A204.1 (cell line): Measurements from ENCODE around the gene PTPN7.
"Not testable (repeated sequence)": the region's sequence is repeated elsewhere in the genome, so short reads cannot be mapped to it uniquely, and the experiment has no call there.

Source experiments
- FAIRE-seq: peaks from 2 replicates; lab custom pipeline; 2012; peaks lifted over from hg19 to GRCh38; lab: Jason Lieb, UNC

The PTPN7 gene

DNA sequence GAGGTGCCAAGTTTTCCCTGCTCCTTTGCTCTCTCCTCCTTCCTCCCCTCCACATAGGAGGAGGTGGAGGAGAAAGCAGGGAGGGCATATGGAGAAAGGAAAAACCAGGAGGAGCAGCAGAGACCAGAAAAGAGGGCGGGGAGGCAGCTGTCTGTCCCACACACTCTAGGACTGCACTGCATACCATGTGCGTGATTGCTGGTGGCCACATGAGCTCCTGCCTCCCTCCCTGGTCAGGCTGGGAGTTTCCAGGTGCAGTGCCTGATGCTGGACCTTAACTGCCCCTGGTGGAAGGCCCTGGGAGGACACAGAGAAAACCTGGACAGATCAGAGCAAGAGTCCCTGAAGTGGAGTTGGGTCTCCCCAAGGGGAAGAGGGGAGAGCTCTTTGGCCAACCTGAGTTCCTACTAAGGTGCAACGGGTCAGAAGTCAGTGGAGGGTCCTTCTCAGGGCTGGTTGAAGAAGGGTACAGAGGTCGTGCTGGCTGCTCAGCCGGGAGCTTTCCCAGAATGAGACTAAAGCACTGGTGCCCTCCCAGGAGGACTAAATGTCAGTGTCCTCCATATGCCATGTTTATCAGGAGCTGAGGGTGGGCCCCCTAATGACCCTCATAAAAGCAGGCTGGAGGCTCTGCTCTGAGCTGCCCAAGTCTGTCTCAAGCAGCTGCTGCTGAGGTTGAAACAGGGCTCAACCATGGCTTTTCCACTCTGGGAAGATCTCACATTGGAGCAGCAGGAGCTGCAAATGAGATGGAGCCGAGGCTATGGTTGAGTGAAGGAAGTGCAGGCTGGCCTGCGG, 29.7 kb upstream of the PTPN7 start:
- FAIRE-seq: no peak

DNA sequence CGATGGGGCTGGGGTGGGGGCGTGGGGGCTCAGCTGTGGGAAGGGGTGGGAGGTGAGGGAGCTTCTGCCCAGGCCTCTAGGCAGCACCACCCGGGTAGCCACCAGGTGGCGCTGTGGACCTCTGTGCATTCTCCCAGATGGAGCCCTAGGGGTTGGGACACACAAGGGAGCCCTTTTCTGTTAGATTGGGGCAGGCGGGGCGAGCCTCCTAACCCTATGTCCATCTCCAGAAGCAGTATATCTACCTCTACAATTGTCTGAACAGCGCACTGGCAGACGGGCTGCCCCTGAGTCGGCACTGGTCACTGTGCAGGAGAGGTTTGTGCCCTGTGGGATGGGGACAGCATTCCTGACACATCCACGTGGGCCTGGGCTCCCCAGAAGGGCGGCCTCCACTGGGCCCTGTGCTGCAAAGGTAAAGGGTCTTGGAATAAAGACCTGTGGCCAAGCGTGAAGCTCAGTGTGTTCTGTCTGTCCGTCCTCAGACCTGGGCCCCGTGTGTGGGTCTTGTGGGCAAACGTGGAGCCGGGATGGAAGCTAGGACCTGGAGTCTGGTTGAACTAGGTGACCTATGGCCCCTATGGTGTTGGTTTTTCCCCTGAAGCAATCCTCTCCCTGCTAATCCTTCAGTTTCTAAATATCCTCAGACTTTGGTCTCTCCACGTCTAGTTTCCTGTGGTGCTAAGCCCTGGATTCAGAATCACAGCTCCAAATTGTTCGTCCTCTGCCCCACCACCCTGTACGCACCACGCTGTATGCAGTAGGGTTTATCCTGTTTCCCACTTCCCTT, 28.8 kb upstream of the PTPN7 start:
- no peak for FAIRE-seq

GRCh38 chr1:202187697-202188407, 27.4 kb upstream of the PTPN7 start:
- FAIRE-seq: no peak

DNA sequence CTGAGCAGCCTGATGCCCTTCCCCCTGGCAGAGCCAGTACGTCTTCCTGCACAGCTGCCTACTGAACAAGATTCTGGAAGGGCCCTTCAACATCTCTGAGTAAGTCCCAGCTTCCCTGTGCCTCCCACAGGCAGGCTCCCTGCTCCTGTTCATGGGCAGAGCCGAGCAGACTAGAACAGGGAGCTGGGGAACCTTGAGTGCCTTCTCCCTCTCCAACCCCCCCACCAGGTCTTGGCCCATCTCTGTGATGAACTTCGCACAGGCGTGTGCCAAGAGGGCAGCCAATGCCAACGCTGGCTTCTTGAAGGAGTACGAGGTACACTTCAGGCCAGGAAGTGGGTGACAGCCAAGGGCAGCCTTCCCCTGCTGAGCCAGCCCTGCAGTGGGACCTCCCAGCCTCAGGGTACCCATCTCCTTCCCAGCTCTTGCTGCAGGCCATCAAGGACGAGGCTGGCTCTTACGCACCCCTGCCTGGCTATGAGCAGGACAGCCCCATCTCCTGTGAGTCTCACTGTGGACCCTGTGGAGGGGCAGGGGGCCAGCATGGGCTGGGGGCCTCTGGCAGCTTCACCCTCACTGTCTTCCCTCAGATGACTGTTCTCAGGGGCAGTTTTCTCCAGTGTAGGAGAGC, 26.8 kb upstream of the PTPN7 start:
- no peak for FAIRE-seq

DNA sequence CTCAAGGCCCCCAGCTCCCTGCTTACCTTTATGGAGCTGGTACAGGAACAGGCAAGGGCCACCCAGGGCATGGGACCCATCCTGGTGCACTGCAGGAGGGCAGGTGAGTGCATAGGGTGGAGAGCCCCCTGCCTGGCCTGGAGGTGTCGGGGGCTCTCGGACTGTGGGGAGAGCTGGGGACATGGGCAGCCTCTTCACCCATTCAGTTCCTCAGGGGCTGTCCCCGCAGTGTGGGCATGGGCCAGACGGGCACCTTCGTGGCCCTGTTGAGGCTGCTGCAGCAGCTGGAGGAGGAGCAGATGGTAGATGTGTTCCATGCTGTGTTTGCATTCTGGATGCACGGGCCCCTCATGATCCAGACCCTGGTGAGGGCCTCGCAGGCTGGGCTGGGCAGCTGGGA, 25.9 kb upstream of the PTPN7 start:
- no peak for FAIRE-seq

DNA sequence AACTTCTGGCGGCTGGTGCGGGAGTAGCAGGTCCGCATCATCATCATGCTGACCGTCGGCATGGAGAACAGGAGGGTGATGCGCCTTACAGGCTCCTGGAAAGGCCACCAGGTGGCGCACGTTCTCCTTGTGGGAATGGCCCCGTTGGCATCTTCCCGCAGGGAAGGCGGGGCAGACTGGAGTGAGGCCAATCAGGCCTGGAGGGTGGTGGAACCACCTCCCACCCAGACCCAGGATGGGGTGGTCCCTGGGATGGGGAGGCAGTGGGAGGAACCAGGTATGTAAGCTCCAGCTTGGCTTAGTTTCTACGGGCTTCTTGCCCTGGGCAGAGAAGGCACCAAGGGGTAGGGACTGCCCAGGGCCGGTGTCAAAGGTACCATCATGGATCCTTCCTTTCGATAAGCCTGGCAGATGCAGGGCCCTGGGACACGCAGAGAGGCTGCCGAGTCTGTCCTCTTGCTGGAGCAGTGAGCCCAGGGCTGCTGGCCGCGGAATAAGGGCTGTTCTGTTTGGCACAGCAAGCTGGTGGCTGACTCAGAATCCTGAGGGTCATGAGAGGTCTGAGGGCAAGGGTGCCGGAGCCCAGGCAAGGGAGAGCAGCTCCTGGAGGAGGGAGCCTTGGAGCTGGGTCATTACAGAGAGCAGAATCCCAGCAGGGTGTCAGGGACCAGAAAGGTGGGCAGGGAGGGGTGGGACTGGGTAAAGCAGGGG, 24.5 kb upstream of the PTPN7 start:
- FAIRE-seq: no peak

GRCh38 chr1:202182040-202182877, 21.9 kb upstream of the PTPN7 start:
- FAIRE-seq: no peak

GRCh38 chr1:202181586-202181985, 21.2 kb upstream of the PTPN7 start:
- FAIRE-seq: no peak

DNA sequence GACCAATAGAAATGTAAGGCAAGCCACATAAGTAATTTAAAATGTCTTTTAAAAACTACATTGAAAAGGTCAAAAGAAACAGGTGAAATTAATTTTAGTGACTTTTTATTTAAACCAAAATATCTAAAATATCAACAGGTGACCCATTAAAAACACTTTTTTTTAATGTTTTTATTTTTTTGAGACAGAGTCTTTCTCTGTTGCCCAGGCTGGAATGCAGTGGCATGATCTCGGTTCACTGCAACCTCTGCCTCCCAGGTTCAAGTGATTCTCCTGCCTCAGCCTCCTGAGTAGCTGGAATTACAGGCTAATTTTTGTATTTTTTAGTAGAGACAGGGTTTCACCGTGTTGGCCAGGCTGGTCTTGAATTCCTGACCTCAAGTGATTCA, 20.3 kb upstream of the PTPN7 start:
- FAIRE-seq: not testable (repeated sequence)

DNA sequence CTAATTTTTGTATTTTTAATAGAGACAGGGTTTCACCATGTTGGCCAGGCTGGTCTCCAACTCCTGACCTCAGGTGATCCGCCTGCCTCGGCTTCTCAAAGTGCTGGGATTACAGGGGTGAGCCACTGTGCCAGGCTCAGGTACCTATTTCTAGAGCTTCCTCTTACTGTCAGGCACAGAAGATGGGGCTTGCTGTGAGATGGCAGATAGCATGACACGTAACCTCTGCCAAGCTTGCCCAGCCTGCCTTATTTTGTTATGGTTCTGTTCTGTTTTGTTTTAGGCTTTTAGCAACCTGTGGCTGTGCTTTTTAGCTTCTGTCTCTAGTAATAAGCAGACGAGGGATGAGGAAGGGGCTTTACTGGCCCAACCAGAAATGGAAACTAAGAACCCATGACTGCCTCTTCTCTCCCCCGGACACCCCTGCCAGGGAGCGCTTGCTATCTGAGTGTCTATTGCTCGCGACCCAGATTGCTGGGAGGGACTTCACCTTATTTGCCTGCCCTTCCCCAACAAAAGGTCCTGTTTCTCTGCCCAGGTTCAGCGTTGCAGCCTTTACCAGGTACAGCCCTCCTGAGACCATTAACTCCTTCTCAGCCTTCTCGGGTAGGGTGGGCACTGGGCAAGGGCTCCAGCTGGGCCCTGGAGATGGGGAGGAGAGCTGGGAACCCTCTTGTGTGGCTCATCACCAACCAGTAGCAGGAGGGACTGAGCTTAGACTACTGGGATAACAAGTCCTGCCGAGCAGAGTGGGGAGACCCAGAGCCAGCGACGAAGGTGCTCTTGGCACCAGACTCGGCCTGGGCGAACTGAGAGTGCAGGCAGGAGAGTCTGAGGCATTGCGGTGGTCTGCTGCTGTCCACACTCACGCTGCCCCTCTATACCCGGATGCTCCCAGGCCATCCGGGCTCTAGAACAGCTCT, 19.7 kb upstream of the PTPN7 start:
- FAIRE-seq: no peak

- FAIRE-seq: no peak
These were observed 16.8 kb upstream of the PTPN7 start for GRCh38 chr1:202176949-202177927.

- FAIRE-seq: no peak
These were observed 13.6 kb upstream of the PTPN7 start for GRCh38 chr1:202173993-202174392.

DNA sequence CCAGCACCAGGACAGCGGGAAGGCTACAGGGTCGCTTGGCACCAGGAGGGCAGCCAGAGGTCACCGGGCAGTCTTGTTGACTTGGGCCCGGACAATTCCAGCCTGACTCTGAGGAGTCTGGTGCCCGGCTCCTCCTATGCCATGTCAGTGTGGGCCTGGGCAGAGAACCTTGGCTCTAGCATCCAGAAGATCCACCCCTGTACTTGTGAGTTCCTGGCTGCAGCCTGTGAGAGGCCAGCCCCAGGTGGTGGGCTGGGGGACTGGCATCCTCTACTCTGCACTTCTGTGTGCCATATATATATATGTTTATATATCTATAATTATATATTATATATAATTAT, 11.6 kb upstream of the PTPN7 start:
- FAIRE-seq: no peak

DNA sequence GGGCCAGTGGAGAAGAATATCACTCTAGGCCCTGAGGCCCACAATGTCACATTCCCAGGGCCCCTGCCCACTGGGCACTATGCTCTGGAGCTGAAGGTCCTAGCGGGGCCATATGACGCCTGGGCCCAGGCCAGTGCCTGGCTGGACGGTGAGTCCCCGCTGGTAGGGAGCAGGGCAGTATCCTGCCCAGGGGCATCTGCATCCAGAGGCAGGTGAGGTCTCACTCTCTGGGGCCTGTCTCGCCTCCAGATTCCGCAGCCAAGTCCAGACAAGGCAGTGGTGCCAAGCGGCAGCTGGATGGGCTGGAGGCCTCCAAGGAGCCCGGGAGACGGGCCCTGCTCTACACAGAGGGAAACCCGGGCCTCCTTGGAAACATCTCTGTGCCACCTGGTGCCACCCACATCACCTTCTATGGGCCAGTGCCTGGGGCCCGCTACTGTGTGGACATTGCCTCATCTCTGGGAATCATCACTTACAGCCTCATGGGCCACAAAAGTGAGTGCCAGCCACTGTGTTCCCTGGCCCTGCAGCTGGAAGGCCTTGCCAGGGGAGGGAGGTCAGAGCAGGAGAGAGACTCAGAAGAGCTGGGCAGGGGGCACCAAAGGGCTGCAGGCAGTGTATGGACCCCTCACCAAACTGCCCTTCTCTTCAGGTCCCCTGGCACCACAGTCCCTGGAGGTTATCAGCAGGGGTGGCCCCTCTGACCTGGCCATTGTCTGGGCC, 11.1 kb upstream of the PTPN7 start:
- FAIRE-seq: no peak

- FAIRE-seq: no peak
These were observed 10.3 kb upstream of the PTPN7 start for GRCh38 chr1:202170726-202171125.

- no peak for FAIRE-seq
These were observed 8.5 kb upstream of the PTPN7 start for GRCh38 chr1:202168861-202169260.

GRCh38 chr1:202167708-202168415, 7.5 kb upstream of the PTPN7 start:
- FAIRE-seq: no peak
